HCT116 (cell line): ENCODE data around the gene CUBN.

Source experiments
- CBX3 ChIP-seq: IDR thresholded peaks from 2 replicates; pipeline ENCODE4 v1.6.1; 2012; ENCODE audit warnings: low read depth
- EZH2 ChIP-seq: fragments of 200-600 bp; sonication (generic); IDR thresholded peaks from 2 replicates; pipeline ENCODE4 v1.6.1; 2017; ENCODE audit warnings: antibody characterized with exemption, mixed run types
- EZH2phosphoT487 ChIP-seq: fragments of 200-600 bp; IDR thresholded peaks from 2 replicates; pipeline ENCODE4 v1.6.1; 2018; ENCODE audit warnings: antibody characterized with exemption, borderline replicate concordance
- POLR2A ChIP-seq: IDR thresholded peaks from 2 replicates; pipeline ENCODE4 v1.7.0; 2011; ENCODE audit warnings: borderline replicate concordance; ENCODE audit not compliant: insufficient read depth, insufficient read length; ENCODE audit errors: extremely low read depth
- POLR2AphosphoS5 ChIP-seq: IDR thresholded peaks from 2 replicates; pipeline ENCODE4 v1.6.1; 2011; ENCODE audit warnings: mild to moderate bottlenecking, low read depth, low read length, moderate library complexity
- SIN3A ChIP-seq: IDR thresholded peaks from 2 replicates; pipeline ENCODE4 v1.6.1; 2012; ENCODE audit warnings: low read depth
- SP1 ChIP-seq: IDR thresholded peaks from 2 replicates; pipeline ENCODE4 v1.6.1; 2012; ENCODE audit warnings: low read depth
- YY1 ChIP-seq: IDR thresholded peaks from 2 replicates; pipeline ENCODE4 v1.6.1; 2011; ENCODE audit warnings: low read length, low read depth, moderate library complexity, mild to moderate bottlenecking; ENCODE audit not compliant: insufficient replicate concordance; ENCODE audit errors: extremely low read depth
- ZNF274 ChIP-seq: fragments of 200-500 bp; sonication (Bioruptor generic); IDR thresholded peaks from 2 replicates; pipeline ENCODE4 v1.6.1; 2014; ENCODE audit warnings: mild to moderate bottlenecking, low read depth, low read length, inconsistent platforms
- TF ChIP-seq, protein P1 (sequence below), 3 experiments: fragments of 200-600 bp in 1 of 3; sonication (generic) in 1 of 3; IDR thresholded peaks in 2 of 3; conservative IDR thresholded peaks in 1 of 3; 2 replicates each; pipeline ENCODE4 v1.5.1; 2012 to 2017; ENCODE audit warnings: low read depth in 2 of 3, low read length in 2 of 3, antibody characterized with exemption in 1 of 3, borderline replicate concordance in 1 of 3, control low read depth in 1 of 3, mild to moderate bottlenecking in 1 of 3, mixed read lengths in 1 of 3, mixed run types in 1 of 3, moderate library complexity in 1 of 3; ENCODE audit not compliant: insufficient read depth in 1 of 3
- TF ChIP-seq, protein P2 (sequence below): IDR thresholded peaks from 2 replicates; pipeline ENCODE4 v1.6.1; 2012; ENCODE audit warnings: low read depth
- TF ChIP-seq, protein P3 (sequence below): IDR thresholded peaks from 2 replicates; pipeline ENCODE4 v1.6.1; 2012
- TF ChIP-seq, protein P4 (sequence below): IDR thresholded peaks from 2 replicates; pipeline ENCODE4 v1.6.1; 2012

DNA sequence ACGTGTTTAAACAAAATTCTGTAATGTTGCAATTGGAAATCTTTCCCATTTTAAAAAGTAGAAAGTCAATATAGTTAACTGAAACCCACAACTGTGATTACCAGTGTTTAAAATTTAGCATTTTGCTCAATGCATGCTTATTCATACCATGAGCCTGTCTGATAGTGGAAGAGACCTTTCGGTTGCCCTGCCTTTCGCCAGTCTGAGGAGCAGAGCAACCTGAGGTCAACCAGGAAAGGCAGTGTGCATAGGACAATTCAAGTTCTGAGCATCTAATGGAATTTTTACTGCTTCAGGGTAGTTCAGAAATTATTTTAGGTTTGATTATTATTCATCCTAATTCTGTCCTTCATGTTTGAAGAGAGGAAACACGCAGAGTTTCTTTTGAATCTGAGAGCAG is 100.8 kb downstream of the CUBN start:
- TF ChIP-seq SP1 = no peak
- TF ChIP-seq, protein P1, sequence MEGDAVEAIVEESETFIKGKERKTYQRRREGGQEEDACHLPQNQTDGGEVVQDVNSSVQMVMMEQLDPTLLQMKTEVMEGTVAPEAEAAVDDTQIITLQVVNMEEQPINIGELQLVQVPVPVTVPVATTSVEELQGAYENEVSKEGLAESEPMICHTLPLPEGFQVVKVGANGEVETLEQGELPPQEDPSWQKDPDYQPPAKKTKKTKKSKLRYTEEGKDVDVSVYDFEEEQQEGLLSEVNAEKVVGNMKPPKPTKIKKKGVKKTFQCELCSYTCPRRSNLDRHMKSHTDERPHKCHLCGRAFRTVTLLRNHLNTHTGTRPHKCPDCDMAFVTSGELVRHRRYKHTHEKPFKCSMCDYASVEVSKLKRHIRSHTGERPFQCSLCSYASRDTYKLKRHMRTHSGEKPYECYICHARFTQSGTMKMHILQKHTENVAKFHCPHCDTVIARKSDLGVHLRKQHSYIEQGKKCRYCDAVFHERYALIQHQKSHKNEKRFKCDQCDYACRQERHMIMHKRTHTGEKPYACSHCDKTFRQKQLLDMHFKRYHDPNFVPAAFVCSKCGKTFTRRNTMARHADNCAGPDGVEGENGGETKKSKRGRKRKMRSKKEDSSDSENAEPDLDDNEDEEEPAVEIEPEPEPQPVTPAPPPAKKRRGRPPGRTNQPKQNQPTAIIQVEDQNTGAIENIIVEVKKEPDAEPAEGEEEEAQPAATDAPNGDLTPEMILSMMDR (IDR thresholded peaks at IDR 0.05 in 2 of 3, conservative IDR thresholded peaks at IDR 0.05 in 1 of 3; ENCODE audit: borderline replicate concordance in 1 of 3, insufficient read depth in 1 of 3, low read depth in 2 of 3, low read length in 2 of 3) = no peak
- TF ChIP-seq ZNF274 = no peak
- no peak for TF ChIP-seq POLR2AphosphoS5
- TF ChIP-seq EZH2 = no peak
- TF ChIP-seq, protein P2, sequence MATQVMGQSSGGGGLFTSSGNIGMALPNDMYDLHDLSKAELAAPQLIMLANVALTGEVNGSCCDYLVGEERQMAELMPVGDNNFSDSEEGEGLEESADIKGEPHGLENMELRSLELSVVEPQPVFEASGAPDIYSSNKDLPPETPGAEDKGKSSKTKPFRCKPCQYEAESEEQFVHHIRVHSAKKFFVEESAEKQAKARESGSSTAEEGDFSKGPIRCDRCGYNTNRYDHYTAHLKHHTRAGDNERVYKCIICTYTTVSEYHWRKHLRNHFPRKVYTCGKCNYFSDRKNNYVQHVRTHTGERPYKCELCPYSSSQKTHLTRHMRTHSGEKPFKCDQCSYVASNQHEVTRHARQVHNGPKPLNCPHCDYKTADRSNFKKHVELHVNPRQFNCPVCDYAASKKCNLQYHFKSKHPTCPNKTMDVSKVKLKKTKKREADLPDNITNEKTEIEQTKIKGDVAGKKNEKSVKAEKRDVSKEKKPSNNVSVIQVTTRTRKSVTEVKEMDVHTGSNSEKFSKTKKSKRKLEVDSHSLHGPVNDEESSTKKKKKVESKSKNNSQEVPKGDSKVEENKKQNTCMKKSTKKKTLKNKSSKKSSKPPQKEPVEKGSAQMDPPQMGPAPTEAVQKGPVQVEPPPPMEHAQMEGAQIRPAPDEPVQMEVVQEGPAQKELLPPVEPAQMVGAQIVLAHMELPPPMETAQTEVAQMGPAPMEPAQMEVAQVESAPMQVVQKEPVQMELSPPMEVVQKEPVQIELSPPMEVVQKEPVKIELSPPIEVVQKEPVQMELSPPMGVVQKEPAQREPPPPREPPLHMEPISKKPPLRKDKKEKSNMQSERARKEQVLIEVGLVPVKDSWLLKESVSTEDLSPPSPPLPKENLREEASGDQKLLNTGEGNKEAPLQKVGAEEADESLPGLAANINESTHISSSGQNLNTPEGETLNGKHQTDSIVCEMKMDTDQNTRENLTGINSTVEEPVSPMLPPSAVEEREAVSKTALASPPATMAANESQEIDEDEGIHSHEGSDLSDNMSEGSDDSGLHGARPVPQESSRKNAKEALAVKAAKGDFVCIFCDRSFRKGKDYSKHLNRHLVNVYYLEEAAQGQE = no peak
- TF ChIP-seq, protein P3, sequence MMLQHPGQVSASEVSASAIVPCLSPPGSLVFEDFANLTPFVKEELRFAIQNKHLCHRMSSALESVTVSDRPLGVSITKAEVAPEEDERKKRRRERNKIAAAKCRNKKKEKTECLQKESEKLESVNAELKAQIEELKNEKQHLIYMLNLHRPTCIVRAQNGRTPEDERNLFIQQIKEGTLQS = no peak
- TF ChIP-seq EZH2phosphoT487 = no peak
- no peak for TF ChIP-seq POLR2A
- TF ChIP-seq, protein P4, sequence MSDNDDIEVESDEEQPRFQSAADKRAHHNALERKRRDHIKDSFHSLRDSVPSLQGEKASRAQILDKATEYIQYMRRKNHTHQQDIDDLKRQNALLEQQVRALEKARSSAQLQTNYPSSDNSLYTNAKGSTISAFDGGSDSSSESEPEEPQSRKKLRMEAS = no peak
- no peak for TF ChIP-seq CBX3
- no peak for TF ChIP-seq YY1
- no peak for TF ChIP-seq SIN3A
